ENCODE results near the gene CTXN1. TPM values are rescaled to one million over a fixed set of nuclear protein-coding genes. Genes with fewer than 3 reads are reported as not detected.

The CTXN1 gene
- 38.5 TPM for total RNA-seq

DNA sequence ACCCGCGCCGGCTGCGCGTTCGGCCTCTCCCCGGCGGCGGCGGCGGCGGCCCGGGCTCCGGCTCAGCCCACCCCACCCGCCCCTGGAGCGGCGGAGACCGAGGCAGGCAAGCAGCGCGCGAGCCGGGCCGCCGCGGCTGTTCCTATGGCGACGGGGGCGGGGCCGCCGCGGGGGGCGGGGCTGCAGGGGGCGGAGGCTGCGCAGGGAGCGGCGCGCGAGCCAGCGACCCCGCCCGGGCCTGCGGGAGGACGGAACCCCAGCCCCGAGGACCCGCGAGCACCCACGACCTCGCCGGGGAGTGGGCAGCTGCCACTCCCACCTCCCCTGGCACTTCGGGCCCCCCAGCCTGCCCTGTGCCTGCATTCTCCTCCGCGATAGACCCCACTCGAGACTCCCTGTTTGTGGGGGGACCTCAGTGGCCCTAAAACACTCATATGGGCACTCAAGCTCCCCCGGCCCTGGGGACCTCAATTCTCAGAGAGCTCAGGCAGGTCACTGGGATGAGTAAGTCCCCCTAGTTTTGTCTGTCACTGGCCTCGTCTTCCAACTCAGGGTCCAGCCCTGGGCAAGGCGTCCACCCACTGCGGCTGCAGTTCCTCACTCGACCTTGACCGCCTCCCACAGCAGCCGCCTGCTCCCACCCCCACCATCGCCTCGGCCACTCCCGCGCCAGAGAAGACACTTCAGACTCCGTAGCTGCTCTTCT lies at the start of gene CTXN1:
CTXN1 (minus strand) TSS at position 115 of the 706 bp plus-strand sequence. CDS start 597 bp downstream, outside the sequence.

GRCh38 chr19:7943444-7944176 lies 17.7 kb upstream of the CTXN1 start, which contains the start of gene TIMM44:
TIMM44 (minus strand) TSS chr19:7943666; CDS start chr19:7943651, 15 bp downstream.

GRCh38 chr19:7919610-7920518 lies 6.1 kb downstream of the CTXN1 start, which contains the start of gene SNAPC2:
SNAPC2 (plus strand) TSS chr19:7920338; CDS start chr19:7920367, 29 bp downstream.

DNA sequence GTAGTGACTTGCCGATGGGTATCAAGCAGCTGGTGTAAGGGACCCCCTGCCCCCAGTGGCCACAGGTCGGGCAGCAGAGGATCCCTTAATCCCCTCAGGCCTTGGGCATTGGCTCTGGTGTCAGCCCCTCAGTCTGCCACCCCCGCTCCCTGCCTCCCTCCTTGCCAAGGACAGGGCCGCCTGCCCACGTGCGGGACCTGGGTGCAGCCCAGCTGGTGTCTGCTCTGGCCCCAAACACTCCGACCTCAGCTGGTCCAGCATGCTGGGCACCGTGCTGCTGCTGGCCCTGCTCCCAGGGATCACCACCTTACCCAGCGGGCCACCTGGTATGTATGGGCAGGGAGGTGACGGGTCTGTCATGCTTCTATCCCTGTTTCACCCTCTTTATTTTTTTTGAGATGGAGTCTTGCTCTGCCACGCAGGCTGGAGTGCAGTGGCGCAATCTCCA lies 11.3 kb downstream of the CTXN1 start, which contains the start of gene TGFBR3L:
TGFBR3L (plus strand) TSS at position 233 of the 448 bp plus-strand sequence.

GRCh38 chr19:7903244-7904073 lies 22.5 kb downstream of the CTXN1 start, which contains the start of gene MAP2K7:
MAP2K7 (plus strand) TSS chr19:7903877; CDS start chr19:7903945, 68 bp downstream.

DNA sequence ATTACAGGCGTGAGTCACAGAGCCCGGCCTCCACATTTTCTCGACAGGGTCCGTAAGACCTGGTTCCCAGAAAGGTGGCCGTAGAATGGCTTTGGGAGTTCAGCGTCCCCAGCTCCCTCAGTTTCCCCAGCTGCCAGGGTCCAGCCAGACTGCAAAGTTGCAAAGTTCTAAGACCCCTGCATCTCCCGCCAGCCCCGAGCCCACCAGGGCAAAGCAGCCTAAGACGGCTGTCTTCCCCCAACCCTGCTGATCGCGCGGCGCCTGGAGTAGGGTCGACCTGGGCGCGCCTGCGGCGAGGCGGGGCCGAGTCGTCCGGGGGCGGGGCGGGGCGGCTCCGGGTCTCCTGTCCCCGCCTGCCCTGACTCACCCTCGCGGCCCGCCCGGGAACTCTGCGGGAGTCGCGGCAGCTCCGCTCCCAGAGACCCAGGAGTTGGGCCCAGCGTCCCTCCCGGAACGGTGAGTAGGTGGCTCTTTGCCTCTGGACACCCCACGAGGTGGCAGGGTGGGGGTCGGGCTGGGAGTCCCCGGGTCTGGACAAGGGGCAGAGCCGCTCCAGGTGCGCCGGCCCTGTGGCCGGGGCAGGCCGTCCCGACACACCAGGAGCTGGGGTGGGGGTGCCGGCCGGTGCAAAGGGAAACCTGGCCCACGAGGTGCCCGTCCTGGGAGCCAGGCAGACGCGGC lies 37.6 kb downstream of the CTXN1 start, which contains the start of gene LRRC8E:
LRRC8E (plus strand) TSS at position 366 of the 681 bp plus-strand sequence. CDS start 7,094 bp downstream, outside the sequence.

Other genes with a start within 250 kb of the CTXN1 start
- not detected for gene MCEMP1, start 249.0 kb downstream of the CTXN1 start, total RNA-seq
- gene TRAPPC5, start 245.3 kb downstream of the CTXN1 start, total RNA-seq: 13.1 TPM
- gene FCER2, start 224.0 kb downstream of the CTXN1 start, total RNA-seq: not detected
- not detected for gene CLEC4G, start 194.0 kb downstream of the CTXN1 start, total RNA-seq
- gene CD209, start 178.6 kb downstream of the CTXN1 start, total RNA-seq: not detected
- gene CLEC4M, start 162.9 kb downstream of the CTXN1 start, total RNA-seq: not detected
- gene EVI5L, start 95.9 kb downstream of the CTXN1 start, total RNA-seq: 57.0 TPM
- gene PRR36, start 51.7 kb downstream of the CTXN1 start, total RNA-seq: 6.6 TPM
- gene LRRC8E, start 37.6 kb downstream of the CTXN1 start, total RNA-seq: not detected
- gene MAP2K7, start 22.3 kb downstream of the CTXN1 start, total RNA-seq: 8.5 TPM
- gene TGFBR3L, start 11.3 kb downstream of the CTXN1 start, total RNA-seq: not detected
- 6.6 TPM for gene SNAPC2, start 5.8 kb downstream of the CTXN1 start, total RNA-seq
- gene TIMM44, start 17.5 kb upstream of the CTXN1 start, total RNA-seq: 40.4 TPM
- 22.5 TPM for gene ELAVL1, start 79.5 kb upstream of the CTXN1 start, total RNA-seq
- gene CCL25, start 126.6 kb upstream of the CTXN1 start, total RNA-seq: not detected
- 75.1 TPM for gene FBN3, start 223.5 kb upstream of the CTXN1 start, total RNA-seq